CD4-positive, alpha-beta T cell treated with Interleukin-6 for 4 hours (primary cell): ENCODE measurements around the gene CD151.
A peak's percentile ranks its signal among the peaks of the same experiment; 100 is the strongest.

Experiments used
- DNase-seq: peaks from one replicate; pipeline ENCODE4 v3.0.0-alpha.2; 2020; ENCODE audit warnings: mixed read lengths

The CD151 gene

DNA sequence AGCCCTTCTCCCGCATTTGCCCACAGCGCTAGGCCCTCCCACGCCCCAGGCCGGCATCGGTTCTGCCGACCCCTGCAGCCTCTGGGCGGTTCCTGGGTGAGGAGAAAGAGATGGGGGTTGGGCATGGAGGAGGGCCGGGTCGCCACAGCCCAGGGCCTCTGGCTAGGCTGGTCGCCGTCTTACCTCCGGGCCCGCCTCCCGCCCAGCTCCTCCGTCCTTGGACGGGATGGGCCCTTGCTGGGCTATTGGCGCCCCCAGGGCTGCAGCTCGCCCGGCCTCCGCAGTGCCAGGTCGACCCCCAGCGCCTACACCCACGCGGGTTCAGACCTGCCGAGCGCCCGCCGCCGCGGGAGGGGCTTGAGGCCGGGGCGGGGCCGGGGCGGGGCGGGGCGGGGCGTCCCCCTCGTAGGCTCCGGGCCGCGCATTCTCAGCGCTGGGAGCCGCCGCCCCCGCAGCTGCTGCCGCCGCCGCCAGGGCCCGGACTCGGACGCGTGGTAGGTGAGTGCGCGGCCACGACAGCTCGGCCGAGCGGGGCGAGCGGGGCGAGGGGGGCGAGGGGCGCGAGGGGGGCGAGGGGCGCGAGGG is at the start of gene CD151:
Gene CD151 (plus strand): TSS at position 424 of the 585 bp plus-strand sequence. CDS start 3,118 bp downstream, outside the sequence.
- peak; percentile 74 for DNase-seq

- DNase-seq = peak; percentile 50
Measured at GRCh38 chr11:783581-784015, 49.2 kb upstream of the CD151 start.

DNA sequence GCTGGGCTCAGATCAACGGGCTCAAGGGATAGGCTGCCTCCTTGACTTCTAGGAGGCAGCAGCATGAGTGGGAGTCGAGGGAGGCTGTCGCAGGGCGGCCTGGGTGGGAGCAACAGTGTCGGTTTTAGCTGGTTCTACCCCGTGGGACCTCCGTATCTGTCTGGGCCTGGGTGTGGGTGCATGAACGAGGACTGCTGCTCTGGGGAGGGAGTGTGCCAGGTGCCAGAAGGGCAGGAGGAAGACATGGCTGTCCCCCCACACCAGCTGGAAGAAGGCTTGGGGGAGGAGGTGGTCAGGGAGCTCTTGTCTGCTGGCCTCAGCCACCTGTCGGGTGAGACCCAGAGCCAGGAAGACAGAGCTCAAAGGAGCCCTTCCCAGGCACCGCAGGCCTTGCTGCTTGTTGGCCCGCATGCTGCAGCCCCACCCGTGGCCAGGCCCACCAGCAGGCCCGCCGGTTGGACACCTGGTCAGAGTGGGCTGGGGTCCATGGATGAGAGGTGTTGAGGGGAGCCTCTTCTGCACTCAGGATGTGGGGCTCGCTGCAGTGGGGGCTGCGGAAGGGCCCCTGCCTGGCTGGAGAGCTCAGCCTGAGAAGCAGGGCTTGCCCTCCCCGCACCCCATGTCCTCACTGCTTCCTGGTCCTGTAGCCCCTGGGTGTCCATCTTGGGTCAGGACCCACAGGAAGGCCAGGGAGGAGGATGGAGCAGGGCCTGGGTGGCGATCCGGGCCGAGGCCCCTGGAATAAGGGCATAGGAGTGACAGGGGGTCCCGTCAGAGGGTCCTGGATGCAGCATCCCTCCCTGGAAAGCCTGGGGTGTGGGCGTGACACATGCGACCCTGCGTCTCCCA is 46.3 kb upstream of the CD151 start:
- no peak for DNase-seq

DNA sequence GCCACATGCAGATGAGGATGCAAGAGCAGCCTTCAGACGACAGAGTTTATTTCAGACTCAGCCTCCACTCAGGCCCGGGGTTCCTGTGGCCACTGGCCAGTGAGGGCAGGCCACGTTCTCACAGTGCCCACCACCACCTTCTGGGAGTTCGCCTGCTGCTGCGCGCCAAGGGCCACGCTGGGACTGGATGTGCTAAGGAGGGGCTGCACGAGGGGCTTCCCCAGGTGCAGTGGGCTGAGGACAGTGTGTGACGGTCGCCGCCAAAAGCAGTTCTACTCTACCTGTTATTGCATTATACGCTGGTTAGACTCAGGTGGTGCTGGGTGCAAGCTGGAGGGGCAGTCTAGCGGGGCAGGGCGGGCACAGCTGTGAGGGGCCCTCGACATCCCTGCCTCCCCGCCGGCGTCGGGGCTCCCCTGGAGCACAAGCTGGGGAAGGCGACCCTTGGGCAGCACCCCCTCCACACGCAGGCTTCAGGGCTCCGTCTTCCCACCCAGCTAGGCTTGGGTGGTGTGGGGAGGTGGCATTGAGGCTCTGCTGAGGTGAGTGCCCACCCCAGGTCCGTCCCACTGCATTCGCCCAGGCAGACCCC is 45.6 kb upstream of the CD151 start:
- no peak for DNase-seq

- DNase-seq = no peak
Measured at GRCh38 chr11:788009-788640, 44.6 kb upstream of the CD151 start.

- DNase-seq = no peak
Measured at GRCh38 chr11:788953-789940, 43.5 kb upstream of the CD151 start.

GRCh38 chr11:789943-790342 is 42.8 kb upstream of the CD151 start, which contains the start of gene CEND1:
Gene CEND1, minus strand, starts transcription at chr11:790090. Its CDS starts 1,514 bp downstream, at chr11:788576.
- peak; percentile 48 for DNase-seq

DNA sequence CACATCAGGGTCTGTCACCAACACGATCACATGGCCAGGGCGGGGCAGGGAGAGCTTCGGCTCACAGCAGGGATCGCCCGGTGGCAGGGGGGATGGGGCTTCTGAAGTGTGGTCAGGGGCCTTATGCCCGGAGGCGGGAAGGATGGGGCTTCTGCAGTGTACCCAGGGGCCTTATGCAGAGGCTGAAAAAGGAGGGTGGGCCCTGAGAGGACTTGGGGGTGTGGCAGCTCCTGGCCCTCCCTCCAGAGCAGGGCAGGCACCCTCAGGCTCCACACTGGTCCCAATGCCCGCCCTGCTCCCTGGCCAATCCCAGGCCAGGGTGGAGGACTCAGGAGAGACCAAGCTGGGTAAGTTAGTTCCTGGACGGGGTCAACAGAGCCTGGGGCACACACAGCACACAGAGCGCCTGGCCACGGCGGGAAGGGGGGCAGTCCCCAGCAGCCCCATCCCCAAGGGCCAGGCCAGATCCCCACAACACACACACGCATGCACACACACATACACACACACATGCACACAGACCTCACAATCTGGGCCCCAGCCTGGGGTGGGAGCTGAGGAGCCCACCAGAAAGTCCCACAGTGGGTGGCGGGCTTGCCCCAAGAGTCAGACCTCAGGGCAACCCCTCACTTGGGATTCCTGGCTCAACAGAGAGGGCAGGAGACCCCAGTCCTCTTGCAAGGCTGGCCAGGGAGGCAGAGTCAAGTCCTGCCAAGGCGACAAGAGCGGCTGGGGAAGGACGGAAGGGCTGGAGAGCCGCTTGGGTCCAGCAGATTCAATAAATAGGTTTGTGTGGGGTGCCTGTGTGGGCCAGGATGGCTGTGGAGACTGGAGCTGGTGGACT is 41.8 kb upstream of the CD151 start:
- no peak for DNase-seq

GRCh38 chr11:791658-792534 is 40.9 kb upstream of the CD151 start:
- DNase-seq = no peak

DNA sequence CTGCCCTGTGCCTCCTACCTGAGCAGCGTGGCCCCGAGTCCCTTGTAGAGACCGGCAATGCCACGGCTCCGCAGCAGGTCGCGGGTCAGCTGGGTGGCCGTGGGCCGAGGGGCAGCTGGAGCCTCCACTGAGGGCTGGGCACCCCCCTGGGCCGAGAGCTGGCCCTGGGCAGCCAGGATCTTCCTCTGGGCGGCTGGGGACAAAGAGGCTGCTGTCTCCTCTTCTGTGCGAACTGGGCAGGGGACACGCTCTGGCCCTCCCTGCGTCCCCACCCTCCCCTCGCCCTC is 40.3 kb upstream of the CD151 start:
- no peak for DNase-seq

DNA sequence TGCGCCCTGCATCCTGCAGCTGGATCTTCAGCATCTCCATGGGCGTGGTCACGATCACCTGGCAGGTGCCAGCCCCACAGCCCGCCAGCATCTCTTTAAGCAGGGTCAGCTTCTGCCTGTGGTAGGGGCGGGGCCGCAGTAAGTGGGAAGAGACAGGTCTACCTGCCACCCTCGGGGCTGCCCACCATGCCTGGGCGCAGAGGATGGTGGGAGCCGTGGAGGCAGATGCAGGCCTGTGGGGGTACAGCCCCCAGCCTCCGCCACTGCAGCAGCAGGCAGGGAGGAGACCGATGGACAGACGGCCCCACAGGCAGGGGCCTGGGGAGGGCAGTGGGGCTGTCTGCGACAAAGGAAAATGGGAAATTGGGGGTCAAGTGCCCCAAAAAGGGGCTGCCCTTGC is 39.9 kb upstream of the CD151 start:
- no peak for DNase-seq

DNA sequence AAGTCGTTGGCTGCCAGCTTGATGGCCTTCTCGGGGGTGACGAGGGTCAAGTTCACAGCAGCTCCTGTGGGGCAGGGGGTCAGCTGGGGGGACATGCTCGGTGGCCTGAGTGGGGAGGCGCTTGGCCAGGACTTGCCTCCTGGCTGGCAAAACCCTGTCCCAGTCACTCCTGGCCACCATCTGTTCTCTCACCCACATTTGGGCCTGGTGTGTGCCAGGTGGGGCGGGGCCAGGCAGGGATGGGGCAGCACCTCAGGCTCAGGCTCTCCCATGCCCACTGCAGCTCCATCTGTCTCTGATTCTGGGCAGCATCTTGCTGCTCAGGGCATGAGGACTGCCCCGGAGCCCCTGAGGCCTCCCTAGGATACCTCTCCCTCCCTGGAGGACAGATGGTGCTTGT is 39.2 kb upstream of the CD151 start:
- no peak for DNase-seq

- no peak for DNase-seq
Measured at GRCh38 chr11:794013-794765, 38.6 kb upstream of the CD151 start.

DNA sequence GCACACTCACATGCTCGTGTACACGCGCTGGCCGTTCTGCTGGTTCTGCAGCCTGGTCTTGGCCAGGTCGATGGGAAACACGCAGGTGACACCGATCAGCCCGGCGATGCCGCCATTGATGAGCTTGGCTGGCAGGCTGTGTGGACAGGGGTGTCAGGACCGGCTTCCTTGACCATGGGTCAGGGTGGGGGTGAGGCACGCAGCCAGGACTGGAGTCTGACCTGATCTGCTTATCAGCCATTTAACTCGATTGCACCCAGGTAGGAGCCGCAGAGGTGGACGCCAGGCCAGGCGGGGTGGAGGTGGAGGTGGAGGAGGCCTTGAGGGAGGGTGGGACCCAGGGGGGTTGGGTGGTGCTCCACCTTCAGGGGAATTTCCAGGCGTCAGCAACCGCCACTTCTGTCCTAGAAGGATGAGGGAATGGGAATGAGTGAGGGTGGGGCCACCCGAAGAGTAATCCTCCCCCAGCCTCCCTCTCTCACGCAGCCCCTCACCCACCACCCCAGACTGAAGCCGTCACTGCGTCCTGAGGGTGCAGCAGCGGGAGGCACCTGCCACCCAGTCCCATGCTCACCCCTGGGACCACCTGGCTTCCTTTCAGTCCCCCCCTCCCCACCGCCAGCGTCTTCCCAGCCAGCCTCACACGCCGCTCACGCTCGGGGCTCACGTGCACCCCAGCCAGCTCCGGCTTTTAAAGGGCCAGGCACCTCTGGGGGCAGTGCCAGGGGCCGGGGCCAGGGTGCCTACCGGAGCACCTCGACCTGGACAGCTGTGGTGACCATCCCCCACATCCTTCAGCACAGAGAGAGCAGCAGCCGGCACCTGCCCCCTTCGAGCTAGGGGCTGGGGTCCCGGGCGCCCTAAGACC is 37.8 kb upstream of the CD151 start:
- DNase-seq = no peak

DNA sequence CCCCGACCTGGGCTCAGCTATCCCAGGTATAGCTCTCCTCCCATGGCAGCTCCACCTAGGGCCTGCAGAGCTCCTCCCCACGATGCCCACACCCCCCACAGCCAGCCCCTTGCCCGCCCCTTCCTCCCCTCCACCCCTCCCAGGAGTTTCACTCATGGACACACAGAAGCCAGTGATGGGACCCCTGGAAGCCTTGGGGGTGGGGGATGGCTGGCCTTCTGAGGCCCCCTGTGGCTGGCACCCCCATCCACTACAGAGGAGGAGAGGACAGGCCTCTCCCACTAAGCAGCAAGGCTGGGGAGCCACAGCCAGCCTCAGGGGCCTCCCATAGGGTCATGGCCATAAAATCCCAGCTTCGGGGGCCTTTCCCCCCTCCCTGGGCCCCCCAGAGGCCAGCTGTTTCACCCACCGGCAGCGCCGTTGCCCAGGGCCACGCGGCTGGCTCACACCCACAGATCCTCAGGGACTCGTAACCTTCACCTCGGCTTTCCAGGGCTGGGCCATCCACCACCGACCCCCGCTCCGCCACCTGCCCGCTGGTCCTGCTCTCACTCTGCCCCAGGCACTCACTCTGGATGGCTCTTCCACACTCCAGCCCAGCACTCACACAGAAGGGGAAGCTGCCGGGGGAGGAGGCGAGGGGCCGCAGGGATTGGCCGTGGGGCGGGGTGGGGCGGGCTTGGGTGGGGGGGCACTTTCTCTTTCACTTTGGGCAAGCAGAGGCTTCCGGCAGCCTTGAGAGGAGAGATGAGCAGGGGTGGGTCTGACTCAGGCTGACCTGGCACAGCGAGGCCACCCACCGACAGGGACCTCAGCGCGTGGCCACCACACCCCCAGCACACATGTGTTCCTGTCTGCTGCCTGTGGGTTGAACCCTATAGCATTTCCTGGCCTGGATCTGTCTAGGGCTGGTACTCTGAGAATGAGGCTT is 36.9 kb upstream of the CD151 start:
- DNase-seq = peak; percentile 91

- no peak for DNase-seq
Measured at GRCh38 chr11:796565-797295, 36.0 kb upstream of the CD151 start.
